SK-N-SH treated with all-trans-retinoic acid at 6 μM for 48 hours (cell line): ENCODE results near the gene TMEM100.

Experiments
- TCF4 ChIP-seq: fragments of 250-450 bp; sonication (Bioruptor Pico); IDR thresholded peaks from 2 replicates; pipeline ENCODE4 v1.8.0; 2021; ENCODE audit warnings: mild to moderate bottlenecking, moderate library complexity, borderline replicate concordance
- TOX ChIP-seq: fragments of 250-450 bp; sonication (Bioruptor Pico); IDR thresholded peaks from 2 replicates; pipeline ENCODE4 v1.8.0; 2021; ENCODE audit warnings: mild to moderate bottlenecking, moderate library complexity, borderline replicate concordance
- ZNF70 ChIP-seq: fragments of 450-650 bp; formaldehyde crosslinking; IDR thresholded peaks from 2 replicates; pipeline ENCODE4 v1.5.0; 2020; ENCODE audit warnings: mild to moderate bottlenecking, moderate library complexity
- TF ChIP-seq, protein P1 (sequence below): fragments of 250-450 bp; sonication (Bioruptor Pico); IDR thresholded peaks from 2 replicates; pipeline ENCODE4 v1.8.0; 2021; ENCODE audit warnings: low read depth, mild to moderate bottlenecking, moderate library complexity, borderline replicate concordance
- TF ChIP-seq, protein P2 (sequence below): fragments of 250-450 bp; sonication (Bioruptor Pico); IDR thresholded peaks from 2 replicates; pipeline ENCODE4 v1.8.0; 2020; ENCODE audit warnings: mild to moderate bottlenecking, moderate library complexity, borderline replicate concordance
- TF ChIP-seq, protein P3 (sequence below): fragments of 250-450 bp; sonication (Bioruptor Pico); IDR thresholded peaks from 2 replicates; pipeline ENCODE4 v1.5.1; 2020; ENCODE audit warnings: low read depth, mild to moderate bottlenecking, moderate library complexity

DNA sequence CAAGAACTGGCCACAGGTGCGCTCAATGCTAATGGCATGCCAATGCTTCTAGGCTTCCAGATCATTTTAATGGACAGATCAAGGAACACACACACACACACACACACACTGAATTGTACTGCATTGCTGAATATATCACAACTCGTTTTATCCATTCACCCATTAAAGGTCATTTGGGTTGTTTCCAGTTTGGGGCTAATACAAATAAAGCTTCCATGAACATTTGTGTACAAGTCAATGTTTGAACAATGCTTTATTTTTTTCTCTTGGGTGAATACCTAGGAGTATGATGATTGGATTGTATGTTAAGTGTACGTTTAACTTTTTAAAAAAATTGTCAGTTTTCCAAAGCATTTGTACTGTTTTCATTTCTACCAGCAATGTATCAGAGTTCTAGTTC is 24.5 kb upstream of the TMEM100 start:
- TF ChIP-seq TOX (CRISPR knock-in tag) (no peak), TCF4 (CRISPR knock-in tag) (no peak), ZNF70 (CRISPR knock-in tag) (no peak)
- TF ChIP-seq, protein P1, sequence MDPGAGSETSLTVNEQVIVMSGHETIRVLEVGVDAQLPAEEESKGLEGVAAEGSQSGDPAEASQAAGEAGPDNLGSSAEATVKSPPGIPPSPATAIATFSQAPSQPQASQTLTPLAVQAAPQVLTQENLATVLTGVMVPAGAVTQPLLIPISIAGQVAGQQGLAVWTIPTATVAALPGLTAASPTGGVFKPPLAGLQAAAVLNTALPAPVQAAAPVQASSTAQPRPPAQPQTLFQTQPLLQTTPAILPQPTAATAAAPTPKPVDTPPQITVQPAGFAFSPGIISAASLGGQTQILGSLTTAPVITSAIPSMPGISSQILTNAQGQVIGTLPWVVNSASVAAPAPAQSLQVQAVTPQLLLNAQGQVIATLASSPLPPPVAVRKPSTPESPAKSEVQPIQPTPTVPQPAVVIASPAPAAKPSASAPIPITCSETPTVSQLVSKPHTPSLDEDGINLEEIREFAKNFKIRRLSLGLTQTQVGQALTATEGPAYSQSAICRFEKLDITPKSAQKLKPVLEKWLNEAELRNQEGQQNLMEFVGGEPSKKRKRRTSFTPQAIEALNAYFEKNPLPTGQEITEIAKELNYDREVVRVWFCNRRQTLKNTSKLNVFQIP, result no peak
- TF ChIP-seq, protein P2, sequence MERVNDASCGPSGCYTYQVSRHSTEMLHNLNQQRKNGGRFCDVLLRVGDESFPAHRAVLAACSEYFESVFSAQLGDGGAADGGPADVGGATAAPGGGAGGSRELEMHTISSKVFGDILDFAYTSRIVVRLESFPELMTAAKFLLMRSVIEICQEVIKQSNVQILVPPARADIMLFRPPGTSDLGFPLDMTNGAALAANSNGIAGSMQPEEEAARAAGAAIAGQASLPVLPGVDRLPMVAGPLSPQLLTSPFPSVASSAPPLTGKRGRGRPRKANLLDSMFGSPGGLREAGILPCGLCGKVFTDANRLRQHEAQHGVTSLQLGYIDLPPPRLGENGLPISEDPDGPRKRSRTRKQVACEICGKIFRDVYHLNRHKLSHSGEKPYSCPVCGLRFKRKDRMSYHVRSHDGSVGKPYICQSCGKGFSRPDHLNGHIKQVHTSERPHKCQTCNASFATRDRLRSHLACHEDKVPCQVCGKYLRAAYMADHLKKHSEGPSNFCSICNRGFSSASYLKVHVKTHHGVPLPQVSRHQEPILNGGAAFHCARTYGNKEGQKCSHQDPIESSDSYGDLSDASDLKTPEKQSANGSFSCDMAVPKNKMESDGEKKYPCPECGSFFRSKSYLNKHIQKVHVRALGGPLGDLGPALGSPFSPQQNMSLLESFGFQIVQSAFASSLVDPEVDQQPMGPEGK (CRISPR knock-in tag), result no peak
- TF ChIP-seq, protein P3, sequence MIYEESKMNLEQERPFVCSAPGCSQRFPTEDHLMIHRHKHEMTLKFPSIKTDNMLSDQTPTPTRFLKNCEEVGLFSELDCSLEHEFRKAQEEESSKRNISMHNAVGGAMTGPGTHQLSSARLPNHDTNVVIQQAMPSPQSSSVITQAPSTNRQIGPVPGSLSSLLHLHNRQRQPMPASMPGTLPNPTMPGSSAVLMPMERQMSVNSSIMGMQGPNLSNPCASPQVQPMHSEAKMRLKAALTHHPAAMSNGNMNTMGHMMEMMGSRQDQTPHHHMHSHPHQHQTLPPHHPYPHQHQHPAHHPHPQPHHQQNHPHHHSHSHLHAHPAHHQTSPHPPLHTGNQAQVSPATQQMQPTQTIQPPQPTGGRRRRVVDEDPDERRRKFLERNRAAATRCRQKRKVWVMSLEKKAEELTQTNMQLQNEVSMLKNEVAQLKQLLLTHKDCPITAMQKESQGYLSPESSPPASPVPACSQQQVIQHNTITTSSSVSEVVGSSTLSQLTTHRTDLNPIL (CRISPR knock-in tag), result no peak
